Stimulated activated CD4-positive, alpha-beta T cell treated with anti-CD3 and anti-CD28 coated beads, Interleukin-1b, Interleukin-23, amount 100 ng/mL, for 48 hours (primary cell): ENCODE data around the gene HEXB.

Source experiments
- DNase-seq: peaks from one replicate; pipeline ENCODE4 v3.0.0-alpha.2; 2020

The HEXB gene

DNA sequence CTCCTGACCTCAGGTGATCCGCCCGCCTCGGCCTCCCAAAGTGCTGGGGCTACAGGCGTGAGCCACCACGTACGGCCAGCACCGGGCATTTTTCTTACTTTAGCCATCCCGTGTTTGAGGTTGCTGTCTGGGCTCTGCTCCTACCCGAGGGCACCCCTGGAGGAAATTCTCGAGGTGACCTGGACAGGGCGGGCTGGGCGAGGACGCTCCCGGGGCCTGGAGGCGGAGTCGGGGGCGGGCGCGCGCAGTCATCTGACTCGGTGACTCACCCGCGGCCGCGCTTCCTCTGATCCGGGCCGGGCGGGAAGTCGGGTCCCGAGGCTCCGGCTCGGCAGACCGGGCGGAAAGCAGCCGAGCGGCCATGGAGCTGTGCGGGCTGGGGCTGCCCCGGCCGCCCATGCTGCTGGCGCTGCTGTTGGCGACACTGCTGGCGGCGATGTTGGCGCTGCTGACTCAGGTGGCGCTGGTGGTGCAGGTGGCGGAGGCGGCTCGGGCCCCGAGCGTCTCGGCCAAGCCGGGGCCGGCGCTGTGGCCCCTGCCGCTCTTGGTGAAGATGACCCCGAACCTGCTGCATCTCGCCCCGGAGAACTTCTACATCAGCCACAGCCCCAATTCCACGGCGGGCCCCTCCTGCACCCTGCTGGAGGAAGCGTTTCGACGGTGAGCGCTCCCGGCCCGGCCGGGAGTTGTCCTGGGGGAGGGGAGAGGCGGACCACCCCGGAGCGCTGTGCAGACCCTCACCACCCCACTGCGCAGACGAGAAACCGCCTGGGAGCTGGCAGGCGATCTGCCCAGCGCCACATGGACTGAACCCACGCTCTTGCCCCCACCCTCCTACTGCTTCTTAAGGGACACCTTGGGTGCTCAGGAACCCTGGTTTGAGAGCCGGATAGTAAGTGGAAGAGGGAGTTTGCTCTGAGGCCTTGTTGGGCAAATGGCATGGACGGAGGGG lies at the start of gene HEXB:
TSS of gene HEXB (plus strand) at position 334 of the 952 bp plus-strand sequence. CDS start at position 362, 28 bp downstream.
- peak; percentile 87 for DNase-seq

DNA sequence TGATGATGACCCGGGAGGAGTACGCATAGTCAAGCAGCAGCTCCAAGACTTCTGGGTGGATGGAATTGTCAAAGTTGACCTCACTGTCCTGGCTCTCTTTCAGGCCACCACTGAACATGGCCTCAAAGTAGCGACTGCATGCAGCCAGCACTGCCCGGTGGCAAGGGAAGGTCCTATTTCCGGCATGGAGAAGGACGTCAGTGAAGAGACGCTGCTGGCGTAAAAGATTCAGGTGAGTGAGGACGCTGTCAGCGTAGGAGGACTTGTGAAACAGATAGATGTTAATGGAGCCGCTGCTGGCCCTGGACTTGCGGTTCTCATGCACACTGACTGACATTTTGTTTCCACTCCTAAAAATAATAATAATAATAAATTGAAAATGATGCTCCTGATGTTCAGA lies 48.9 kb upstream of the HEXB start:
- DNase-seq: no peak

DNA sequence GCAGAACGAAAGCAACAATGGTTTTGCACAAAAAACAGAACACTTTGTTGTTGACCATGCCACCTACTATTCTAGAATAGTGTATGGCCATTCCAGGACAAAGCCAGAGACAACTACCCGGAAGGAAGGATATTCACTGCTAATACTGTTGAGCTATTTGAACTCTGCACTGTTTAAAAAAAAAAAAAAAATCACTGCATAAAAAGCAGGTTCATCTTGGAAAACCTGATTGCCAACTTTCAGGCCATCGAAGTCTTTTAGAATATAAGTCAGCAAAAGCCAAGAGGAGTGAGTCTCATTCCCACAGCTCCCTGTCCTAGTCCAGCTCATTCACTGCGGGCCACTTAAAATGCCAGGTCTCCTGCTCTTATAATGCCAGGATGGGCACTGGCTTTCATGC lies 48.5 kb upstream of the HEXB start:
- DNase-seq: no peak

DNA sequence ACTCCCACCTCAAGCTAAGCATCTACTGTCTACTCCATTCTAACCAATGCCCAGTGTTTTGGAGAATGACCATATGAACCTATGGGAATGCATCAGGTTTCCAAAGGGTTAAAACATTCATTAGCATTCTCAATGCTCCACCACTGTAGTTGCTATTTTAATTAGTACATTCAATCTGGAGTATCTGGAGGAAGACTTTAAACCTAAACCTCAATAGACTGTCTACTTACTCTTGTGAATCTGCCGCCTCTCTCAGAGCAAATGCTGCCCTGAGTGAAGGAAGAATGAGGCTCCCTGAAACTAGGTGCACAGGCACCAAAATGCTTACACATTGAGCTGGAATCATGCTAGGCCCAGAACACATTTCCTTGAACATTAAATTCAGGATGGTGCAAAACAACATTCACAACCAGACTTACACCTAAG lies 46.5 kb upstream of the HEXB start:
- DNase-seq: no peak

DNA sequence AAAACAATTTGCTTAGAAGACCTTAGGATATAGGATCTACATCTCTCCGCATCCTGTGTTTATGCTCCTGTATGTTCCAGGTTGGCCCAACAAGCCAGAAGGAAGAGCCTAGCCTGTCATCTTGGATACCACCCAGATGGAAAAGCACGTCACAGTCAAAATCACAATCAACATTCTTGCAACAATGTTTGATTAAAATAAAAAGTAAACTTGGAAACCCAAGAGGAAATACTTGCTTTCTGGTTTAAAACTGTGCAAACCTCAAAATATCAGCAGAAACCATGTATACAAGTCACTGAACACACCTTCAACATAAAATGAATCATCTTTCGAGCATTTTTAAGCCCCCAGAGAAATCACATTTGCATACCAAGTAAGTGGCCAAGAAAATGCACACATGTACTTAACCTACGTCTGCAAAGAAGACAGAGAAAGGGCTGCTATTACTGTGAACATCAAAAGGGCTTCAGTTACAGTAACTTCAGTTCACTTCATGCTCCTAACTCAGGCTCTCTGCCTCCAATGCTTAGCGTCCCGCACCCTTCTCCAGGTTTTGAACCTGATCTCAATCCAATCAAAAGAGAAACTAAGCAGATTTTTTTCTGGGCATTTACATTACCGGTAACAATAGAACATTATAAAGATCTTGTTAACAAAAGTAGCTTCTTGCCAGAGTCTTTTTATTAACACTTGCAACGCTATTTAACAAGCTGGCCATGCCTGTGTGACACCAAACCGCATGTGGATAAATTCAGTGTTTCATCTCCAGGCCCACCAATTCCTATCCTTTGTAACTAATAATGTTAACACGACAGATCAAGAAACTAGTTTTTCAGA lies 45.8 kb upstream of the HEXB start:
- no peak for DNase-seq

DNA sequence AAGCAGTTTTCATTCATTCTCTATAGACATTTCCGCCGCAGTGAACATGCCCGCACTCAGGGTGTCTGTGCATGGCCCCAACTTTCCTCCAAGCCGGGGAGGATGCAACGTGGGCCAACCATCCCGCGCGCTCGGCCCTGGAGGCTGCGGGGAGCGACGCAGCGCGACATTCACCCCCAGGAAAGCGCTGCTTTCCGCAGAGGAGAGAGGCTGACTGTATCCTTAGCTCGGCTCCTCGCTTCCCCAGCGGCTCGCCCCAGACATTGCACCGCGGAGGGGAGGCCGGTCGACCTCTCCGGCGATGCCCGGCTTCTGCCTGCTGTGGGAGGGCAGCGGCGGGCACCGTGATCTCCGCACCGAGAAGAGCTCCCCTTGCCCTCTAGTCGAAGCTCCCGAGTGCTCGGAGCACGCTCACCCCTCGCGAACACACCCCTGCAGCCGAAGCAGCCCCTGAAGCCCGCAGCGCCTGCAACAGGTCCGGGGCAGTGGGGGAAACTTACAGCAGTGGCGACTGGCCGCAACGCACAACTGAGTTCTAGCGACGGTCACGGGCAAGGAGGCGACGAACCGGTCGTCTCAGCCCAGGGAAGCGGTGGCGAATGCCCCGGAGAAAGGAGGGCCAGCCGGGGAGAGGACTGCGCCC lies 45.1 kb upstream of the HEXB start:
- DNase-seq: peak; percentile 35

DNA sequence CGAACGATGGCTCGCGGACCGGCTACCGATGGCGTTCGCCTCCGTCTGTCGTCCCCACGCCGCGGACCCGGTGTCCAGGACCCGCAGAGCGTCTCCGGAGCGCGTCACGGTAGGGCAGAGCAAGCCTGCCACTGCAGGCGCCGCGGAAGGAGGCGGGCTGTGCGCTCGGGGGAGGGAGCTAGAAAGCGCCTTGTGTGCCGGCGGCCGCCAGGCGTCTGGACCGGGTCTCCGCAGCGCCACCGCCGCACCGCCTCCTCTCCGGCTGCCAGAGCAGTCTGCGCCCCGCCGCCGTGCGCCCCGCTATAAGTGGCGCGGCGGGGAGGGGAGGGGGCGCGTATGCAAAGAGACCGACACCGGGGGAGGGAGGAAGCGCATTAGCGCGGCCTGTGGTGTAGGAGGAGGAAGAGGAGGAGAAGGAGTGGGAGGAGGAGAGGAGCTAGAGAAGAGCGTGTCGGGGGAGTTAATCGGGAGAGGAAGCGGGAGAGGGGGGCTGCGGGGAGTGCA lies 44.5 kb upstream of the HEXB start, which contains the start of gene ENC1:
TSS of gene ENC1 (minus strand) at position 279 of the 504 bp plus-strand sequence. CDS start 4,243 bp downstream, outside the sequence.
- DNase-seq: peak; percentile 72

DNA sequence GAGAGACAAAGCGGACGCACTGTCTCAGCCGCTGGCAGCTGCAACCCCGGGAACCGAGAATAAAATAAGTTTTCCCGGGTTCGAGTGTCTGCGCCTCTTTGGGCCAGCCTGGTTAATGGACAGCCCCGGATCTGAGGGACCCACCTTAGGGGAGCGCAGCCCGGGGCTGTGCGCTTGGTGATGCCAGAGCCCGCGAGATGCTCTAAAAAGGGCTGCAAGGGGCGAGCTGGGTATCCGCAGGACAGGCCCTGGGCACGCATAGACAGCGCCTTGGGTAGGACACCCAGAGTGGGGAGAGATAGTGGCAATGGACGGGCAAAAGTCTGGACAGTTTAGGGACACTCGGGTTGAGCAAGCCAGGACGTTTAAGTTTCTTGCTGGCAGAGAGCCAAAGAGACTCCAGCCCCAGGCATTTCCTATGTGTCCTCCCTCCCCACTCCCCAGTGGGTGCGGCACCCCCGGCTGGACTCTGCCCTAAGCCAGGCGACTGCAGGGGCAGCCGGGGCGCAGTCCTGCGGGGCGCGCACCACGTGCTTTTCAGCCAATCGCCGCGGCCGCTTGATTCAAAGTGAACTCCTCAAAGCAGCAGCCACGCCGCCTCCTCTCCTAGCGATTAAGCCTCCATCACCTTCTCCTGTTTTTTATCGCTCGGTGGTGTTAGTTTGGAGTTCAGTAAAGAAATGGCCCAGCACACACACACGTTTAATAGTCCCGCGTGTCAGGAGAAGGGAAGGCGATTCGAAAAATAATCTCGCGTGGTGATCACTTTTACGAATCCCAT lies 43.9 kb upstream of the HEXB start:
- peak; percentile 40 for DNase-seq

DNA sequence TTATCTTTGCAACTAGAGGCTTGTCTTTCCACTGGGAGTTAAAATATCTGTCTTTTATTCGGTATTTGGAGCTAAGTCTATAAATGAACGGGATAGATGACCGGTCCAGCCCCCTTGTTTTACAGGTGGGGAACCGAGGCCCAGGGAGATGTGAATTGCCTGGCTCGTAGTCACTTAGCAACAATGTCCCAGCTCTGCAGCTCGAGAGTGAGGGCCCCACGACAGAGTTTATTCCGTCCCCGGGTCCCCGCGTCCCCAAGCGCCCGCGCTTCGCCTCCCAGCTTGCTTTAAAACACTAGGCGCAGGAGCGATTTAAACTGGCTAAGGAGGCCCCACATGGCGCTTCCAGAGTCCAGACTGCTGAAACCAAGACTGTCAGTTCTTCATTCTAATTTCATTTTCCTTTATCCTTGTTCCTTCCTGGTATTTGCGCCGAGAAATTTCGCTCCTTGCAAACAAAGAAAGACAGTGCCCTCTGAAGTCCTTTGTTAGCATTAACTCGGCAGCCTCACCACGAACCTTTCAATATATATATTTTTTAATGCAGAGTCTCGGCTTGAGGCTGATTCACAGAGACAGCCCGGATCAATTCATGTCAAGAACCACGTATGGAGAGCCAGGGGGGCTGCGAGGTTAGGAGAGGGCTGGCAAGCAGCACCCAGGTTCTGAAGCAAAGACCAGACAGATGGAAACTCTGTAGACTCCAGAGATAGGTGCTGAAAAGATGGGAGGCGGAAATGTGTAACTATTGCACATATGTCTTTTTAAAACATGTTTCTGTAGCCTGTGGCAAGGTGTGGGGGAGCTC lies 43.1 kb upstream of the HEXB start:
- no peak for DNase-seq

DNA sequence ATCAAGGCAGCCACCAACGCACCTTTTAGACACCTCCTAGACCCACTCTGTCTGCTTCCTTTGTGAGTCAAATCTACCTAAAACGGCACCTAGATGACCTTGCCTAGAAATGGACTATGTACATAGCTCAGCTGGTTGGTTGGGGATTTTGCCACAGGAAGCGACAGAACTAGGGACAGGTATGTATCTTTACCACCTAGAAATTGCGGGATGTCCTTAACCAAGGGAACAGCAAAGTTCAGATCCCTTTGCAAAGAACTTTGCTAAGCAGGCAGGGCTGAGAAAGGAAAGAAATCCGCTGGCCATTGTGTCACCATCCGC lies 42.5 kb upstream of the HEXB start:
- no peak for DNase-seq

DNA sequence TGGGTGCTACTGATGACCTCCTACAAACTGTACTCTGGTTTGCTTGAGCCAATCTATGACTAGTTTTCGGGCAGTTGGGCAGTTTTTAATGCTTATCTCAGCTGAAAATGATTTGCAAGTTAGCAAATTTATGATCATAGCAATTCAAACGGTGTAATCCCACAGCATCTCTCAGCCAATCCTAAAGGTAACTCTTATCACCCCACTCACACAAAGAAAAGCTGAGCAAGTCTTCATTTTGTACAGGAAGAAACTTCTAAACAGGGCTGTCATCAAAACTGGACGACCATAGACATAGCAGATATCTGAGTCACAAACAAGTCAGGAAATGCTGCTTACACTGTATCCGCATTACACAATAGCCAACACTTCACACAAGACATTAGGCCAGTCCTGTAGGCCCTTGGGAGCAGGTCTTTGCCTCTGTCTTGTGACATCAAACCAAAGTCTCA lies 41.9 kb upstream of the HEXB start:
- no peak for DNase-seq

DNA sequence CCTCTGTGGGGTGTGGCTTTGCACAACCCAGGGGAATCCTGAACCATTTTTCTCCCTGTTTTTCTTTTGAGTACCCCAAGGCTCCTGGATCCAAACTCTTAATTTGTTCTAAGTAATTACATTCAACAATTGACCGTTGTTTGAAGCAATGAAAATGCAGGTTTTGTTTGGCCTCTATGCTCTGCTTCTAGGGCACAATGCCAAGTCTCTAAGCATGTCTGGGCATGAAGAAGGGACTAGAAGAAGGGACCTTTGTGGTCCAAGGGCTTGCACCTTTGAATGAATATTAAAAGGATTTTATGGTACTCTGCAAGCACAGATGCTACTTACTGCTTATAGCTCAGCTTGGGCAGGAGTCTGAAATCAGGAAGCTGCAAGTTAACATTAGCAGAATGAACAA lies 37.9 kb upstream of the HEXB start:
- DNase-seq: no peak

DNA sequence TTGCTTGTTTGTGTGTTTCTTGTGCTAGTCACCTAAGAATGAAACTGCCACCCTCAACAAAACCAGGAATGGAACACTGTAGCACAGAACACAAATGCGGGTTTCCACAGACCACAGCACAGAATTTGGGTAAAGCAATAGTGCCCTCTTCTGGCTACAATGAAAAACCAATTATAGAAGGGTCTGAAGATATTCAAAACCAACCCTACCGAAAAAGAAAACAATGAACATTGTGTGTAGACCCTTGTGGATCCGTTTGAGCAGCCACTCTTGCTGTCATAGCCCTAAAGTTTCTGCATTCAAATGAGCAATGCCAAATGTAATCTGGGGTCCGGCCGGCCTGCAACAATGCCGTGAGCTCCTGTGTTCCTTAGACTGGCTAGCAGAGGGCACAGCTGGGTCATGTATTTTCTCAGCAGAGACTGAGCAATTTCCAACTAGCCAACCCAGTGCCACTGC lies 36.2 kb upstream of the HEXB start:
- DNase-seq: no peak

DNA sequence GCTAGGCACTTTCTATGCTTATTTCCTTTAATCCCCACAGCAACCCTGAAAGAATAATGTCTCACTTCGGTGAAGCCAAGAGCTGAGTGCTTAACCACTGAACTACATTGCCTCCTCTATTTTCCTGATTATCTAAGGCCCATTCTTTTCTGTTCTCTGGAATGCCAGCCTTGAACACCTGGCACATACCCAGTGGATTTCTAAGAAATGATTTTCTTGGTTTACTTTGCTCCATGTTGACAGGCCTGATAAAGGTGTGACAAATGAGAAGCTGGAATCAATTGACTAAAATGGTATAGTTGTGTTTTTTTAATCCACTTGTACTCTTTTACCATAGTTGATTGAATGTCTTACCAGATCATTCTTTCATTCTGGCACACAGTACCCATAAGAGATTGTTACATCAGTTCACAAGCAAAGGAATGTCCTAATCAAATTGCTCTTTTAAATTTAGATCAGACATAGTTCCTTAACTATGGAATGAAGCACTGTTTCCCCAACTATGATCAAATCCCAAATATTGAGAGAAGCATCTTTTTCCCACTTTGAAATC lies 35.5 kb upstream of the HEXB start:
- no peak for DNase-seq

DNA sequence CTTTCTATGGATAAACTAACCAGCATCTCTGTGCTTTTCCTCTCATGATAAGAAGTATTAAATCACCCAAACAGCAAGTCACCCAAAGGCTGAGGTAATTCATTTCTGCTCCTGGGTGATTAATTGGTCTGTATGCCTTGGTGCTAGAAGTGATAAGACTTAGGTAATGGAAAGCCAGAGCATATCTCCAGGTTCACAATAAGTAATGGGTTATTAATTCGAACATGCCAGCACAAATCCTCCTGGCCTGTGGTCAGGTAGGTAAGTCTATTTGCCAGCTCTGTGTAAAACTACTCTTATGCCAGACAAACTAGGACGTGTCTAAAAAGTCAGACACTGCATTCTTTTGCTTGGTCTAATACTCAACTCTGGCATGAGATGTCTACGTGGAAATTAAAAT lies 33.3 kb upstream of the HEXB start:
- no peak for DNase-seq

DNA sequence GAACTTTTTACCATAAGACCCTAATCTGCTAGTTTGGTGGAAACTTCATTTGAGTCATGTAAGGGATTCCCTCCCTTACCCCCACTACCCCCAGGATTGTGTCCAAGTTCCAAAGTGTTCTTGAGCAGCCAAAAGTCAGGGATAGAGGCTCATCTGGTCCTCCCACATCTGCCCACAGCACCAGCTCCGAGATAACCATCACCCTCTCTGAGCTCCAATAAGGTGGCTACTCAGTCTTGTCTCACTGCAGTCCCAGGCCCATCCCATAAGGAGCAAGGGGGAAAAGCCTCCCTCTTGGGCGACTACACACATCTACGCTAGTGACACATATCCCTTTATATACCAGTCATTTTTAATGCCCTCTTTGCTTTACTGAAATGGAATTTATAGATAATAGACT lies 32.5 kb upstream of the HEXB start:
- DNase-seq: no peak

DNA sequence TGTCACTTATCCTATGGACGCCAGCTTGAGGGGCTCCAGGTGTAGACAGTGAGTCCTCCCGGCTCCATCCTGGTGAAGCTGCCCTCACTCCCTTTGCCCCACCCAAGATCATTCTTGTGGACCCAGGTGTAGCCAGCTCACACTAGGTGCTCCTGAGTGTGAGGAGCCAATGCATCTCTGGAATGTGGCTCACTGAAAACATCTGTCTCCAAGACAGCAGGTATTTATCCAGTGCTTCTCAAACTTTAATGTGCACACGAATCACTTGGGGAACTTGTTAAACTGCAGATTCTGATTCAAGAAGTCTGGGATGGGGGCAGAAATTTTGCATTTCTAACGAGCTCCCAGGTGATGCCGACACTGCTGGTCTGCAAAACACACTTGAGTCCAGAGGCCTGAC lies 31.0 kb upstream of the HEXB start:
- no peak for DNase-seq

DNA sequence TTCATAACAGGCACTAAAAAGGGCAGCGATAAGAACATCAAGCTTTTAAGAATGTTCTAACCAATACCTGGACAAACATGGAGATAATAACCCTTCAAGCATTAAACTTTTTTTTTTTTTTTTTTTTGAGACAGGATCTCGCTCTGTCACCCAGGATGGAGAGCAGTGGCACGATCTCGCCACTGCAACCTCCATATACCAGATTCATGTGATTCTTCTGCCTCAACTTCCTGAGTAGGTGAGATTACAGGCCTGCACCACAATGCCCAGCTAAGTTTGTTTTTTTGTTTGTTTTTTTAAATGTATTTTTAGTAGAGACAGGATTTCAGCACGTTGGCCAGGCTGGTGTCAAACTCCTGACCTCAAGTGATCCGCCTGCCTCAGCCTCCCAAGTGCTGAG lies 29.8 kb upstream of the HEXB start:
- no peak for DNase-seq

DNA sequence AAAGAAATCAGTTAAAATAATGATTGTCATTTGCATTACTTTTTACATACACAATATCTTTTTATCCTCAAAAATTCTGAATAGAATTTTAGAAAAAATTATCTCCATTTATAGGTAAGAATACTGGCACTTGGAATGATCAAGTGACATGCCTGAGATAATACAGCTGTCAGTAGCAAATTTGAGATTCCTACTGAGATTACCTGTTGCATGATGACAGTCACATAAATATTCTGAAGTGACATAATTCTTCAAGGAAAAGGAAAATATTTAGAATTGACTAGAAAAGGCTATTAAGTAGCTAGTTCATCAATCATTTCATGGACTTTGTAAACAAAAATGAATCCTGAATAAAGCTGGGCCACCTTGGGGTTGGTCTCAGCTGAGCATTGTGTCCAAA lies 29.3 kb upstream of the HEXB start:
- DNase-seq: no peak

DNA sequence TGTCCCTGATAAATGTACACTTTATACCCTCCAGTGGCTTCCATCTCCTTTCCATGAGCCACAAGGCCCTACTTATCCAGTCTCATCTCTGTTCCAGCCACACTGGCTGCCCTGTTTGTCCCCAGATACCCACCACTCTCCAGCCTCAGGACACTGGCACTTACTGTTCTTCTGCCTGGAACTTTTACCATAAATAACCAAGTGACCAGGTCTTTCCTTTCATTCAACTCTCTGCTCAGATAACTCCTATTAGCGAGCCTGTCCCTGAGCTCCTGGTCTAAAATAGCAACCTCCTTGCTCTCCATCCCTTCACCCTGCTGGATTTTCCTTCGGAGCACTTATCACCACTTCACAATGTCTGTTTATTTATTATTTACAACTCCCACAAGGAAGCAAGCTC lies 27.9 kb upstream of the HEXB start:
- DNase-seq: no peak

DNA sequence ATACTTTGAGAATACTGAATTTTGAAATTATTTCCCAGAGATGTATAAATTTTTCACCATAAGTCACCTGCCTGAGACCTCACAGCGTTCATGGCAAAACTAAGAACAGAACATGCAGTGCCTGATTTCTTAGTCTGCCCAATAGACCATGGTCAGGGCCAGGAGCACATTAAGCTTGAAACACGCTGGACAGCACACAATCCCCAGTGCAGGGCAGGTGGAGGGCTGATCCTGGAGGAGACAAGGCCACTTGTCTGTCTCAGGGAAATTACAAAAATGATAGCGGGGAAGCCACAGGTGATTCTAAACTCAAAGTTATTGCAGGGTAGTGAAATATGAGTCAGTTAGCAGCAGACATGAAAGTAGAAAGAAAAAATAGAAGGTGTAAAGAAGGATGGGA lies 25.9 kb upstream of the HEXB start:
- DNase-seq: no peak
